ENCODE results near the gene NTRK2.

GRCh38 chr9:84673806-84674205, 4.3 kb downstream of the NTRK2 start:
- TF ChIP-seq, protein P1, sequence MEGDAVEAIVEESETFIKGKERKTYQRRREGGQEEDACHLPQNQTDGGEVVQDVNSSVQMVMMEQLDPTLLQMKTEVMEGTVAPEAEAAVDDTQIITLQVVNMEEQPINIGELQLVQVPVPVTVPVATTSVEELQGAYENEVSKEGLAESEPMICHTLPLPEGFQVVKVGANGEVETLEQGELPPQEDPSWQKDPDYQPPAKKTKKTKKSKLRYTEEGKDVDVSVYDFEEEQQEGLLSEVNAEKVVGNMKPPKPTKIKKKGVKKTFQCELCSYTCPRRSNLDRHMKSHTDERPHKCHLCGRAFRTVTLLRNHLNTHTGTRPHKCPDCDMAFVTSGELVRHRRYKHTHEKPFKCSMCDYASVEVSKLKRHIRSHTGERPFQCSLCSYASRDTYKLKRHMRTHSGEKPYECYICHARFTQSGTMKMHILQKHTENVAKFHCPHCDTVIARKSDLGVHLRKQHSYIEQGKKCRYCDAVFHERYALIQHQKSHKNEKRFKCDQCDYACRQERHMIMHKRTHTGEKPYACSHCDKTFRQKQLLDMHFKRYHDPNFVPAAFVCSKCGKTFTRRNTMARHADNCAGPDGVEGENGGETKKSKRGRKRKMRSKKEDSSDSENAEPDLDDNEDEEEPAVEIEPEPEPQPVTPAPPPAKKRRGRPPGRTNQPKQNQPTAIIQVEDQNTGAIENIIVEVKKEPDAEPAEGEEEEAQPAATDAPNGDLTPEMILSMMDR (IDR thresholded peaks at IDR 0.05; ENCODE audit: insufficient read depth, low read depth, low read length), result no peak
- no peak for TF ChIP-seq EZH2 (IDR thresholded peaks at IDR 0.05; ENCODE audit: insufficient read depth, low read length)
